ENCODE measurements around the gene ZNF558. TPM values are rescaled to one million over a fixed set of nuclear protein-coding genes. Genes with fewer than 3 reads are reported as not detected.
"Not testable (repeated sequence)": the region's sequence is repeated elsewhere in the genome, so short reads cannot be mapped to it uniquely, and the experiment has no call there.

The ZNF558 gene
- total and polyA plus RNA-seq, 12 donors, result 8.3 to 14.3 (median 11.3) TPM

DNA sequence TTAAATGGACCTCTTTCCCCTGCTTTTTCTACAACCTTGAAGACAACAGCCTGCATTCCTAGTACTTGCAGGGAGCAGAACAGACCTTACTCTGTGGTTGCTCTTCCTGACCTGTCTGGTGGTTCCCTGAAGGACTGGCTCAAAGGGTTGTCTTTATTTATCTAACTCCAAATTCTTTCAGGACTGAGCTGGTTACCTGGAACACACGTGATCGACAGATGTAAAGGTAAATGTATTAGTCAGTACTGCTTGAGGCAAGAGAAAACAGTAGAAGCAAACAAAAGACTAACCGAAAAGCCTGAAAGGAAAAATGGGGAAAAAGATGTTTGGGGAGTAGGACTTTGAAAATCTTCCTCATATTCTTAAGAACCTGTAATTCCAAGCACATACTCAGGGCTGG is 17.9 kb downstream of the ZNF558 start:
- intact Hi-C loops (cut with DNase I), result no loop called here
- H3K27ac ChIP-seq, result no peak overlapping the region
- no peak overlapping the region for H3K4me3 ChIP-seq
- 97 to 98% methylated on average over 3 of the region's 3 CpGs for WGBS, 2 donors
- no peak for DNase-seq
- H3K36me3 ChIP-seq, result peaks cover 12 to 100% (median 99%) of the 10 kb centered on the region in 9 donors
- no peaks in the 10 kb centered on the region for H3K4me1 ChIP-seq
- H3K27me3 ChIP-seq, result no peaks in the 10 kb centered on the region
- ATAC-seq, result no peak
- TF ChIP-seq, protein P1, sequence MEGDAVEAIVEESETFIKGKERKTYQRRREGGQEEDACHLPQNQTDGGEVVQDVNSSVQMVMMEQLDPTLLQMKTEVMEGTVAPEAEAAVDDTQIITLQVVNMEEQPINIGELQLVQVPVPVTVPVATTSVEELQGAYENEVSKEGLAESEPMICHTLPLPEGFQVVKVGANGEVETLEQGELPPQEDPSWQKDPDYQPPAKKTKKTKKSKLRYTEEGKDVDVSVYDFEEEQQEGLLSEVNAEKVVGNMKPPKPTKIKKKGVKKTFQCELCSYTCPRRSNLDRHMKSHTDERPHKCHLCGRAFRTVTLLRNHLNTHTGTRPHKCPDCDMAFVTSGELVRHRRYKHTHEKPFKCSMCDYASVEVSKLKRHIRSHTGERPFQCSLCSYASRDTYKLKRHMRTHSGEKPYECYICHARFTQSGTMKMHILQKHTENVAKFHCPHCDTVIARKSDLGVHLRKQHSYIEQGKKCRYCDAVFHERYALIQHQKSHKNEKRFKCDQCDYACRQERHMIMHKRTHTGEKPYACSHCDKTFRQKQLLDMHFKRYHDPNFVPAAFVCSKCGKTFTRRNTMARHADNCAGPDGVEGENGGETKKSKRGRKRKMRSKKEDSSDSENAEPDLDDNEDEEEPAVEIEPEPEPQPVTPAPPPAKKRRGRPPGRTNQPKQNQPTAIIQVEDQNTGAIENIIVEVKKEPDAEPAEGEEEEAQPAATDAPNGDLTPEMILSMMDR (IDR thresholded peaks at IDR 0.05), result no peak
- peaks cover 15 to 100% (median 96%) of the 10 kb centered on the region in 11 donors for H3K9me3 ChIP-seq

DNA sequence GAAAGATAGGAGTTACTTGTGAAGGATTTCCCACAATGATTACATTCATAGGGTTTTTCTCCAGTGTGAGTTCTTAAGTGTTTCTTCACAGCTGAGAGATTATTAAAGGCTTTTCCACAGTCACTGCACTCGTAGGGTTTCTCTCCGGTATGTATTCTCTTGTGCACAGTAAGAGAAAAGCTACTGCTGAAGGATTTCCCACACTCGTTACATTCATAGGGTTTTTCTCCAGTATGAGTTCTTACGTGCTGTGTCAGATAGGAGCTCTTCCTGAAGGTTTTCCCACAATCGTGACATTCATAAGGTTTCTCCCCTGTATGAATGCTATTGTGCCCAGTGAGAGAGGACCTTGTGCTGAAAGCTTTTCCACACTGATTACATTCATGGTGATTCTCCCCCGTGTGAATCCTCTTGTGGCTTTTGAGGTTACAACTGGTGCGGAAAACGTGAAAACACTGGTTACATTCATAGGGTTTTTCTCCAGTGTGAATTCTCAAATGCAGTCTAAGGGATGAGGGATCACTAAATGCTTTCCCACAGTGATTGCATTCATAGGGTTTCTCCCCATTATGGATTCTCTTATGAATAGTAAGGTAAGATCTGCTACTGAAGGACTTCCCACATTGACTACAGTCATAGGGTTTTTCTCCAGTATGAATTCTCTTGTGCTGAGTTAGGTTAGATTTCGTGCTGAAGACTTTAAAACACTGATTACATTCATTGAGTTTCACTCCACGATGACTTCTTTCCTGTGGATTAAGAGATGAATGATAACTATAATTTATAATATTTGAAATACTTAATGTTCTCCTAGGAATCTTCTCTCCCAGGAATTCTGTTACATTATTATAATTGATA is 20.6 kb downstream of the ZNF558 start:
- 98 to 99% methylated on average over 10 of the region's 10 CpGs for WGBS, 2 donors
- H3K4me3 ChIP-seq, result no peak overlapping the region
- intact Hi-C loops (cut with DNase I), result no loop called here
- H3K36me3 ChIP-seq, result peaks cover 12 to 100% (median 98%) of the 10 kb centered on the region in 9 donors
- H3K9me3 ChIP-seq, result peaks cover 15 to 100% (median 100%) of the 10 kb centered on the region in 11 donors
- ATAC-seq (no peak), DNase-seq (no peak)
- no peak overlapping the region for H3K27ac ChIP-seq
- H3K4me1 ChIP-seq, result no peaks in the 10 kb centered on the region
- H3K27me3 ChIP-seq, result no peaks in the 10 kb centered on the region
- TF ChIP-seq, protein P1 (IDR thresholded peaks at IDR 0.05), result no peak

DNA sequence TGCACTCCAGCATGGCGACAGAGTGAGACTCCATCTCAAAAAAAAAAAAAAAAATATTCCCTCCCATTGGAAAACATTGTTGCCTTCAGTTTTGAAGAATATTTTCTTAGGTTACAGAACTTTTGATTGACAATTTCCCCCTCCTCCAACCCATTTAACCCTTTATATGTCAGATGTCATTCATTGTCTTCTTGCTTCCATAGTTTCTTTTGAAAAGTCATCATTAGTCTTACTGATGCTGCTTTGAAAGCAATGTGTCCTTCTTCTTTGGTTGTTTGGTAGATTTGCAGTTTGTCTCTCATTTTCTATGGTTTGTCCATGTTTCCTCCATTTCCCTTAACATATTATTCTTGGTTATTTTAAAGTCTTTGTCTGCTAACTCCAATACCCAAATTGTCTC is 25.4 kb downstream of the ZNF558 start:
- no peak for DNase-seq
- intact Hi-C loops (cut with DNase I), result no loop called here
- Histone ChIP-seq H3K36me3 (peaks cover 0 to 82% (median 71%) of the 10 kb centered on the region in 9 donors), H3K27ac (no peak overlapping the region), H3K27me3 (no peaks in the 10 kb centered on the region), H3K4me3 (no peak overlapping the region), H3K9me3 (peaks cover 11 to 100% (median 75%) of the 10 kb centered on the region in 11 donors), H3K4me1 (no peaks in the 10 kb centered on the region)
- WGBS, 2 donors, result 95 to 100% methylated on average over 1 of the region's 1 CpG
- TF ChIP-seq, protein P1 (IDR thresholded peaks at IDR 0.05), result no peak
- ATAC-seq, result no peak

DNA sequence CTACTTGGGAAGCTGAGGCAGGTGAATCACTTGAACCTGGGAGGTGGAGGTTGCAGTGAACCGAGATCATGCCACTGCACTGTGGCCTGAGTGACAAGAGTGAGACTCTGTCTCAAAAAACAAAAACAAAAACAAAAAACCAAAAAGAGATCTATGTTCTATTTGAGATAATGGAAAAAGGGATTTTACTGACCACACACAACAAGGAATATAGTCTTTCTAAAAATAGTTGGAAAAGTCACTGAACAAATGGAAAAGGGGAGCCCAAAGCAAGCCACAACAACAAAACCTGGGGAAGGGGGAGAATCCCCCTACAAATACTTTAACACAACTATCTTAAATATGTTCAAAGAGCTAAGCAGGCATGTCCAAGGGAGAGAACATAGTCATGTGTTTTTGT is 37.3 kb downstream of the ZNF558 start:
- DNase-seq (no peak), ATAC-seq (no peak)
- H3K4me3 ChIP-seq, result no peak overlapping the region
- intact Hi-C loops (cut with DNase I), result no loop called here
- peaks cover 0 to 43% (median 24%) of the 10 kb centered on the region in 11 donors for H3K9me3 ChIP-seq
- H3K27me3 ChIP-seq, result no peaks in the 10 kb centered on the region
- H3K27ac ChIP-seq, result no peak overlapping the region
- H3K36me3 ChIP-seq, result no peaks in the 10 kb centered on the region
- 52 to 60% methylated on average over 1 of the region's 1 CpG for WGBS, 2 donors
- H3K4me1 ChIP-seq, result no peaks in the 10 kb centered on the region
- TF ChIP-seq, protein P1 (IDR thresholded peaks at IDR 0.05), result no peak

DNA sequence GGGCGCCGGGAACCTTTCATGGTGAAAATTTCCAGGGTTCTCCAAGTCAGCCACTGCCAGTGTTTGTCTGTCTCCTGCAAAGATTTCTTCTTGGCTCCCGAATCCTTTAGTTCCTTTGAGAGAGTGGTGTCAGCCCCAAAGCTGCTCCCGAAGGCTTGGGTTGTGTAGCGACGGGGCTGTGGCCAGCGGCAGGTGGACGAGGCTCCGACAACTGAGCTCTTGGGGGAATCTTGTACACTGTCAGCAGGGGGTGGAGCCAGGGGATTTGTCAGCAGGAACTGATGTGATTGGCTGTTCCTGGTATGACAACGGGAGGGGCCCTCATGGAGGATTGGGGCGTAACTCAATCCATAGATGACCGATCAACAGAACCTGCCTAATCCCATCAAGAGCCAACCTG is 58.5 kb downstream of the ZNF558 start:
- H3K27ac ChIP-seq; H3K4me1 ChIP-seq; DNase-seq; H3K4me3 ChIP-seq; H3K36me3 ChIP-seq; intact Hi-C loops (cut with DNase I); H3K27me3 ChIP-seq; H3K9me3 ChIP-seq; ATAC-seq: not testable (repeated sequence)
- WGBS, 2 donors, result 68 to 87% methylated on average over 5 to 6 of the region's 12 CpGs

DNA sequence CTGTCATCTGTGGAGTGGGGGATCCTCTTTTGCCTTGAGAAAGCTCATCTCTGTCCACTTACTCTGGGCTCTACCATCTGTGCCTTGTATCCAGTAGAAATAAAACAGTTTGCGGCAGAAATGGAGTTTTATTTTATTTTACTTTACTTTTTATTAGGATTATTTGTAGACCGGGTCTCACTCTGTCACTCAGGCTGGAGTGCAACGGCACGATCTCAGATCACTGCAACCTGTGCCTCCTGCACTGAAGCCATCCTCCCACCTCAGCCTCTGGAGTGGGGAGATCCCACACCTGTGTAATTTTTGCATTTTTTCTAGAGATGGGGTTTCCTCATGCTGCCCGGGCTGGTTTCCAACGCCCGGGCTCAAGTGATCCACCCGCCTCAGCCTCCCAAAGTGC is 62.8 kb downstream of the ZNF558 start:
- not testable (repeated sequence) for DNase-seq, ATAC-seq

DNA sequence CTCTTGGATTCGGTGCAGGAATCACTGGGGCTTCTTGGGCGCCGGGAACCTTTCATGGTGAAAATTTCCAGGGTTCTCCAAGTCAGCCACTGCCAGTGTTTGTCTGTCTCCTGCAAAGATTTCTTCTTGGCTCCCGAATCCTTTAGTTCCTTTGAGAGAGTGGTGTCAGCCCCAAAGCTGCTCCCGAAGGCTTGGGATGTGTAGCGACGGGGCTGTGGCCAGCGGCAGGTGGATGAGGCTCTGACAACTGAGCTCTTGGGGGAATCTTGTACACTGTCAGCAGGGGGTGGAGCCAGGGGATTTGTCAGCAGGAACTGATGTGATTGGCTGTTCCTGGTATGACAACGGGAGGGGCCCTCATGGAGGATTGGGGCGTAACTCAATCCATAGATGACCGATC is 64.8 kb downstream of the ZNF558 start:
- 82 to 85% methylated on average over 5 of the region's 11 CpGs for WGBS, 2 donors
- H3K36me3 ChIP-seq; DNase-seq; H3K9me3 ChIP-seq; intact Hi-C loops (cut with DNase I); H3K4me3 ChIP-seq; ATAC-seq; H3K27ac ChIP-seq; H3K4me1 ChIP-seq; H3K27me3 ChIP-seq: not testable (repeated sequence)

More for the DNA sequence above, 62.8 kb downstream of the ZNF558 start:
- H3K9me3 ChIP-seq; intact Hi-C loops (cut with DNase I); H3K27ac ChIP-seq; H3K4me3 ChIP-seq; H3K4me1 ChIP-seq; H3K36me3 ChIP-seq; H3K27me3 ChIP-seq: not testable (repeated sequence)
- 83 to 94% methylated on average over 3 of the region's 8 CpGs for WGBS, 2 donors

Data from heart right ventricle (tissue), 16 donors.